Gastrocnemius medialis (tissue), 4 donors: ENCODE data around the gene CRYGN.

Source experiments
- CTCF ChIP-seq, 5 experiments: fragments of 450-650 bp in 3 of 5; fragments of 200-600 bp in 2 of 5; sonication (generic) in 2 of 5; IDR thresholded peaks in 4 of 5; conservative IDR thresholded peaks in 1 of 5; 1 replicate in 4 of 5; 2 replicates in 1 of 5; pipeline ENCODE4 v1.5.1; 2016 to 2019; ENCODE audit warnings: antibody characterized with exemption in 5 of 5, mild to moderate bottlenecking in 3 of 5, moderate library complexity in 3 of 5
- POLR2A ChIP-seq, 2 donors: fragments of 450-650 bp; IDR thresholded peaks; one replicate each; pipeline ENCODE4 v1.6.1; 2017; ENCODE audit warnings: antibody characterized with exemption in 2 of 2, mild to moderate bottlenecking in 2 of 2, moderate library complexity in 2 of 2

- TF ChIP-seq CTCF (IDR thresholded peaks at IDR 0.05 in 4 of 5, conservative IDR thresholded peaks at IDR 0.05 in 1 of 5), result no peak
- TF ChIP-seq POLR2A (IDR thresholded peaks at IDR 0.05), result no peak
Observed at GRCh38 chr7:151389096-151389767, 50.7 kb downstream of the CRYGN start.
